CD4-positive, alpha-beta T cell treated with Interleukin-17A for 4 hours (primary cell): ENCODE results near the gene TMEM9B.
A peak's percentile ranks its signal among the peaks of the same experiment; 100 is the strongest.
"Not testable (repeated sequence)": the region's sequence is repeated elsewhere in the genome, so short reads cannot be mapped to it uniquely, and the experiment has no call there.

ENCODE experiments used
- DNase-seq: peaks from one replicate; pipeline ENCODE4 v3.0.0-alpha.2; 2020; ENCODE audit warnings: mixed read lengths

The TMEM9B gene

GRCh38 chr11:8964324-8965320 is at the start of gene TMEM9B:
TMEM9B (minus strand) TSS chr11:8964442; CDS start chr11:8964313, 129 bp downstream.
- DNase-seq, result peak; percentile 82

- DNase-seq, result no peak
Observed at GRCh38 chr11:9013373-9013772, 49.1 kb upstream of the TMEM9B start.

GRCh38 chr11:9009538-9009937 is 45.3 kb upstream of the TMEM9B start:
- DNase-seq, result not testable (repeated sequence)

GRCh38 chr11:9008661-9009060 is 44.4 kb upstream of the TMEM9B start:
- no peak for DNase-seq

GRCh38 chr11:9008011-9008550 is 43.8 kb upstream of the TMEM9B start:
- DNase-seq, result no peak

GRCh38 chr11:9005087-9005486 is 40.8 kb upstream of the TMEM9B start:
- DNase-seq, result no peak

GRCh38 chr11:9004183-9004926 is 40.1 kb upstream of the TMEM9B start:
- DNase-seq, result peak; percentile 44

GRCh38 chr11:9003573-9004182 is 39.4 kb upstream of the TMEM9B start, which contains the start of gene NRIP3:
NRIP3 (minus strand) TSS chr11:9004001; CDS start chr11:9003935, 66 bp downstream.
- peak; percentile 84 for DNase-seq

GRCh38 chr11:9002920-9003572 is 38.8 kb upstream of the TMEM9B start:
- peak; percentile 26 for DNase-seq

GRCh38 chr11:9001736-9002135 is 37.5 kb upstream of the TMEM9B start:
- DNase-seq, result peak; percentile 48

GRCh38 chr11:8998017-8998416 is 33.8 kb upstream of the TMEM9B start:
- DNase-seq, result no peak

GRCh38 chr11:8997451-8997850 is 33.2 kb upstream of the TMEM9B start:
- DNase-seq, result no peak

- DNase-seq, result no peak
Observed at GRCh38 chr11:8989453-8989852, 25.2 kb upstream of the TMEM9B start.

GRCh38 chr11:8988329-8989234 is 24.3 kb upstream of the TMEM9B start:
- no peak for DNase-seq

- no peak for DNase-seq
Observed at GRCh38 chr11:8987446-8987845, 23.2 kb upstream of the TMEM9B start.

- not testable (repeated sequence) for DNase-seq
Observed at GRCh38 chr11:8986772-8987171, 22.5 kb upstream of the TMEM9B start.

GRCh38 chr11:8985462-8985861 is 21.2 kb upstream of the TMEM9B start:
- no peak for DNase-seq

GRCh38 chr11:8983552-8983951 is 19.3 kb upstream of the TMEM9B start:
- DNase-seq, result no peak

- no peak for DNase-seq
Observed at GRCh38 chr11:8980485-8980884, 16.2 kb upstream of the TMEM9B start.

- not testable (repeated sequence) for DNase-seq
Observed at GRCh38 chr11:8979365-8979764, 15.1 kb upstream of the TMEM9B start.

- DNase-seq, result no peak
Observed at GRCh38 chr11:8973121-8973520, 8.9 kb upstream of the TMEM9B start.
